GM19328 (cell line): ENCODE data around the gene KIFBP.
"Not testable (repeated sequence)": the region's sequence is repeated elsewhere in the genome, so short reads cannot be mapped to it uniquely, and the experiment has no call there.

ENCODE experiments used
- ATAC-seq: cut with Tn5 transposase; IDR thresholded peaks from one replicate; pipeline ENCODE4 v1.9.1; 2021; ENCODE audit warnings: mild to moderate bottlenecking, moderate library complexity; ENCODE audit not compliant: unreplicated experiment

KIFBP gene

GRCh38 chr10:68988530-68989316, at the start of gene KIFBP:
KIFBP (plus strand) TSS chr10:68988803; CDS start chr10:68988833, 30 bp downstream.
- peak; percentile 64 for ATAC-seq

GRCh38 chr10:68938884-68939283, 49.7 kb upstream of the KIFBP start:
- ATAC-seq: no peak

- ATAC-seq: not testable (repeated sequence)
These were observed 47.7 kb upstream of the KIFBP start for GRCh38 chr10:68940917-68941316.

GRCh38 chr10:68950598-68950997, 38.0 kb upstream of the KIFBP start:
- no peak for ATAC-seq

GRCh38 chr10:68954904-68955303, 33.7 kb upstream of the KIFBP start:
- no peak for ATAC-seq

- peak; percentile 44 for ATAC-seq
These were observed 33.2 kb upstream of the KIFBP start for GRCh38 chr10:68955355-68955831.

DNA sequence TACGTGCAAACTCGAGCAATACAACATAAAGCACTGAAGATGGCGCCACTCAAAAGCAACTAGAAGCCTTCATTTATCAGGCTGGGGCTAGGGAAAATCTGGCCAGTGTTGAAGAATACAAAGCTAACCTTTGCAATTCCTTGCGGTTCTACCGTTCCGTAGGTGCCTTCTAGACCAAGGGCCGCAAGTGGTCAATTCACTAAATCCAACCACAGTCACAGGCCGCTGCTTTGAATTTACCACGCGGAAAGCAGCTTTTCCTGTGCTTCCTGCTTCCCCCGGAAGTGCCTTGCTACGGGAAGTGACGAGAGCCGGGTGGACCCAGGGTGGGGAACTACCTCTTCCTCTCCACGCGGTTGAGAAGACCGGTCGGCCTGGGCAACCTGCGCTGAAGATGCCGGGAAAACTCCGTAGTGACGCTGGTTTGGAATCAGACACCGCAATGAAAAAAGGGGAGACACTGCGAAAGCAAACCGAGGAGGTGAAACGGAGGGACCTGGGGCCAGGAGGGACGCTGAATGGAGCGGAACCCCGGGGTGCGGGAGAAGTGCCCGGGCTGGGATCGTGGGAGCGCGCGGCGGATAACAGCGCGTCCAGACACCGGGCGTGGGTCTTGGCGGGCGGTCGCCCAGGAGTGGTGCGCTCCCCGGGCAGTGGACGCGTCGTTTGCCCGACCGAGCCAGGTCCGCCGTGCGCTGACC, 32.6 kb upstream of the KIFBP start, which contains the start of gene DDX21:
Gene DDX21 (plus strand): TSS at position 339 of the 701 bp plus-strand sequence. CDS start 56 bp downstream, at position 395.
- peak; percentile 88 for ATAC-seq

GRCh38 chr10:68957284-68957615, 31.4 kb upstream of the KIFBP start:
- ATAC-seq: no peak

DNA sequence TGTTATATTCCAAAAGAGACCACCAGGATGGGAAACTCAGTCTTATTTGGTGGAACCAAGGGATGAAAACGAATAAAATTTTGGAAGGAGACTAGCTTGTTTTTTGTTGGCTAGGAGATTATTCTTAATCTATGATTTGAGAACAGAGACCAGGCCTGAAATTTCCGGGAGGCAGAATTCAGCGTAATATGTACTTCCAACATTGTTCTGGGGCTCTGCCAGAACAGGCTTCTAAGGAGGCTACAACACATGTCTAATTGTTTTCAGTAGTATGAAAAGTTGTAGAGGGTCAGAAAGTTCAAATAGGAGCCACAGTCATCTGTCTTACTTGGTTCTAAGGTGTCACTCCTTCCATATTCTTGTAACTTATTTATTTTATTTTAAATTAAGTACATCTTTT, 30.9 kb upstream of the KIFBP start:
- no peak for ATAC-seq

DNA sequence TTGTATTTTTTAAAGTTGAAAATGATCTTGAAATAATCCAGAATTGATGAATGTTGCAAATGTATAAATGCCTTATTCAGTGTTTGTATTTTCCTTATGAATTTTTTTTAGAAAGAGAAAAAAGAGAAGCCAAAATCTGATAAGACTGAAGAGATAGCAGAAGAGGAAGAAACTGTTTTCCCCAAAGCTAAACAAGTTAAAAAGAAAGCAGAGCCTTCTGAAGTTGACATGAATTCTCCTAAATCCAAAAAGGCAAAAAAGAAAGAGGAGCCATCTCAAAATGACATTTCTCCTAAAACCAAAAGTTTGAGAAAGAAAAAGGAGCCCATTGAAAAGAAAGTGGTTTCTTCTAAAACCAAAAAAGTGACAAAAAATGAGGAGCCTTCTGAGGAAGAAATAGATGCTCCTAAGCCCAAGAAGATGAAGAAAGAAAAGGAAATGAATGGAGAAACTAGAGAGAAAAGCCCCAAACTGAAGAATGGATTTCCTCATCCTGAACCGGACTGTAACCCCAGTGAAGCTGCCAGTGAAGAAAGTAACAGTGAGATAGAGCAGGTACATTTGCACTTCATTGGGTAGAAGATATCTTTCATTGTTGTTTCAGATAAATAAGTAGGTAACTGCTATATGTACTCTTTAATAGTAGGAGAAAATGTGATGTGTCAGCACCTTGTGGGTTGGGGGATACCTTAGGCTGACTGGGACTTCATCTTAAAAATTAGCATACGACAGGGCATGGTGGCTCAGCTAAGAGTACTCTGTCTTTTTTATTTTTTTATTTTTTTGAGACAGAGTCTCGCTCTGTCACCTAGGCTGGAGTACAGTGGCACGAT, 28.7 kb upstream of the KIFBP start:
- ATAC-seq: no peak

GRCh38 chr10:68963151-68963550, 25.5 kb upstream of the KIFBP start:
- no peak for ATAC-seq

DNA sequence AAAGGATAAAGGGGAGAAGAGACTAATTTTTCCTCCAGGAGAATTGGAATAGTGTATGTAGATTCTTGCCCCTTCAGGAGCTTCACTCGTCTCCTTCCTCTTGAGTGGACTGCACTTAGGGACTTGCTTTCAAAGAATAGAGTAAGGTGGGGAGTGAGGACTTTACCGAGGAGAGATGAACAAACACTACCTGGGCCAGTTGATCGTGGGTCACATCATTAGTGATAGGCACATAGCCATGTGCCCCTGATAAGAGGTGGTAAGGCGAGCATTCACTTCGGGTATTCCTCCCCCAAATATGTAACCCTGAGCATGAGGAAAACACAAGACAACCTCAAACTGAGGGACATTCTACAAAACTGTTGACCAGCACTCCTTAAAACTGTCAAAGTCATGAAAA, 14.6 kb upstream of the KIFBP start:
- no peak for ATAC-seq

- ATAC-seq: not testable (repeated sequence)
These were observed 12.6 kb upstream of the KIFBP start for GRCh38 chr10:68975936-68976473.

DNA sequence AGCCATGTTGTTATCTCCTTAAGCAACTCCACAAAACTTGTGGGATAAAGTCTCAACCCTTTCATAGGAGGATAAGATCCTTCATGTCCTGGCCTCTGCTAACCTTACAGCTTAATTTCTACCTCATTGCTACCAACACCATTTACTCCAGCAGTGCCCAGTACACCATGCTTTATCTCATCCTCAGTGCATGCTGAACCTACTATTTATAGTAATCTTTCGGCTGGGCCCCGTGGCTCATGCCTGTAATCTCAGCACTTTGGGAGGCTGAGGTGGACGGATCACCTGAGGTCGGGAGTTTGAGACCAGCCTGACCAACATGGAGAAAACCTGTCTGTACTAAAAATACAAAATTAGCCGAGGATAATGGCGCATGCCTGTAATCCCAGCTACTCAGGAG, 8.9 kb upstream of the KIFBP start:
- ATAC-seq: not testable (repeated sequence)

DNA sequence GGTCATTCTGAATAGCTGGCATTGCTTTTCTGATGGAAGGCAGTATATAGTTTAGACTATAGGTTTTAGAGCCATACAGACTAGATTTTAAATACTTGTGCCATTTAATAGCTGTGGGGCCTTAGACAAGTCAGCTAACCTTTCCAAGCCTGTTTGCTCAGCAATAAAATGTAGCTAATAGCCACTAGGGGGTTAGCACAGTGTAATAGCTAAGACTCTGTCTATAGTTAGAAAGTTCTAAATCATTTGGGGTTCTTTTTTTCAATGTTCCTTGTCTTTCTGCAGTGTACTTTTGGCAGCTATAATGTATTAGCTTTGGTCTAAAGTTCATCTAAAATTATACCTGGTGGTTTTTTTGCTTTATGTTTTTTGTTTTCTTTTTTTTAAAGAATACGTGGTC, 7.5 kb upstream of the KIFBP start:
- ATAC-seq: no peak

DNA sequence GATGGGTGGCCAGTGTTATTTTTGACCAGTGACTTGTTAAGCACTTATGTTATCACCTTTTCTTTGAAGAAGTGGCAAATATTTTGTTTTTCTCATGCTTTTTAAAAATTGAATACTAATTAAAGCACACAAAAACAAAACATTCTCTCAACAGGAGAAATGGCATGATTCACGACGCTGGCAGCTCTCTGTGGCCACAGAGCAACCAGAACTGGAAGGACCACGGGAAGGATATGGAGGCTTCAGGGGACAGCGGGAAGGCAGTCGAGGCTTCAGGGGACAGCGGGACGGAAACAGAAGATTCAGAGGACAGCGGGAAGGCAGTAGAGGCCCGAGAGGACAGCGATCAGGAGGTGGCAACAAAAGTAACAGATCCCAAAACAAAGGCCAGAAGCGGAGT, 6.2 kb upstream of the KIFBP start:
- no peak for ATAC-seq

DNA sequence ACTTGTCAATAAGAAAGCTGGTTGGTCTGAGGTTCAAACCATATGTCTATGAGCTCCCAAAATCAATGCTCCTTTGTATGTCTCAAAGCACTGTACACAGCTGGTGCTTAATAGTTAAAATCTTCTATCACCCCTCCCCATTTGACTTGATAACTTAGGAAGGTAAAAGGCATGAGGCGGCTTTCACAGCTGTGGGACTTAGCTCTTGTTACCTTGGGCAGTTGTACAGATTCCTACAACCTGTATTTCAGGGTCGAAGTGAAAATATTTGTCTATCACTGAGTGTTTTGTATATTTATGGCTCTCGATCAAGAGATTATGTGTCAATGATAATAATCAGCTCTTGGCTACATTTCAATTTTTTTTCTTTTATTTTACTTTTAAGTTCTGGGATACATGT, 992 bp upstream of the KIFBP start:
- no peak for ATAC-seq

GRCh38 chr10:68989317-68989990, 851 bp downstream of the KIFBP start:
- no peak for ATAC-seq

- no peak for ATAC-seq
These were observed 4.2 kb downstream of the KIFBP start for GRCh38 chr10:68992636-68993440.

DNA sequence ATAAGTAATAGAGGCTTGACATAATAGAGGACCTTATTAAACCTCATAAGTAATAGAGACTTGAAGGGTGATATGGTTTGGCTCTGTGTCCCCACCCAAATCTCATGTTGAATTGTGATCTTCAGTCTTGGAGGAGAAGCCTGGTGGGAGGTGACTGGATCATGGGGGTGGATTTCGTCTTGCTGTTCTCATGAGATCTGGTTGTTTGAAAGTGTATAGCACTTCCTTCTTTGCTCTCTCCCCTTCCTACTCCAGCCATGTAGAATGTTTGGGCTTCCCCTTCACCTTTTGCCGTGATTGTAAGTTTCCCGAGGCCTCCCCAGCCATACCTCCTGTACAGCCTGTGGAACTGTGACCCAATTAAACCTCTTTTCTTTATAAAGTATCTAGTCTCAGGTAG, 8.6 kb downstream of the KIFBP start:
- no peak for ATAC-seq
